ENCODE data around the gene ATG7. TPM values are rescaled to one million over a fixed set of nuclear protein-coding genes. Genes with fewer than 3 reads are reported as not detected.

Gene ATG7
- polyA plus RNA-seq, 2 of the 4 experiments (the other 2 are of a cell fraction), result 27.2 to 41.2 TPM

- peaks cover 6% of the 10 kb centered on the region; the same call in 1 of the 3 replicates for H3K4me1 ChIP-seq
- no peak overlapping the region for H3K27ac ChIP-seq
- no peaks in the 10 kb centered on the region for H3K9me3 ChIP-seq
- POLR2A ChIA-PET, result no interaction called here
- no peak for DNase-seq (ENCODE audit: low read depth in 1 of 2, low spot score in 1 of 2)
- TF ChIP-seq MAFK (IDR thresholded peaks at IDR 0.05; ENCODE audit: partially characterized antibody) (no peak), JUN (IDR thresholded peaks at IDR 0.05) (no peak), ESRRA (IDR thresholded peaks at IDR 0.05; ENCODE audit: borderline replicate concordance, low read length) (no peak), EP300 (IDR thresholded peaks at IDR 0.05) (no peak), MYC (IDR thresholded peaks at IDR 0.05; ENCODE audit: borderline replicate concordance, low read length) (no peak), TFCP2L1 (CRISPR knock-in tag; IDR thresholded peaks at IDR 0.05) (no peak), CEBPB (IDR thresholded peaks at IDR 0.05) (no peak), RAD21 (conservative IDR thresholded peaks at IDR 0.05 in 1 of 2, IDR thresholded peaks at IDR 0.05 in 1 of 2) (no peak), SMC3 (IDR thresholded peaks at IDR 0.05) (no peak), NPAS2 (CRISPR knock-in tag; IDR thresholded peaks at IDR 0.05; ENCODE audit: borderline replicate concordance) (no peak), JUNB (IDR thresholded peaks at IDR 0.05) (no peak)
- TF ChIP-seq, protein P1, sequence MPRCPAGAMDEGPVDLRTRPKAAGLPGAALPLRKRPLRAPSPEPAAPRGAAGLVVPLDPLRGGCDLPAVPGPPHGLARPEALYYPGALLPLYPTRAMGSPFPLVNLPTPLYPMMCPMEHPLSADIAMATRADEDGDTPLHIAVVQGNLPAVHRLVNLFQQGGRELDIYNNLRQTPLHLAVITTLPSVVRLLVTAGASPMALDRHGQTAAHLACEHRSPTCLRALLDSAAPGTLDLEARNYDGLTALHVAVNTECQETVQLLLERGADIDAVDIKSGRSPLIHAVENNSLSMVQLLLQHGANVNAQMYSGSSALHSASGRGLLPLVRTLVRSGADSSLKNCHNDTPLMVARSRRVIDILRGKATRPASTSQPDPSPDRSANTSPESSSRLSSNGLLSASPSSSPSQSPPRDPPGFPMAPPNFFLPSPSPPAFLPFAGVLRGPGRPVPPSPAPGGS (IDR thresholded peaks at IDR 0.05), result no peak
- TF ChIP-seq, protein P2, sequence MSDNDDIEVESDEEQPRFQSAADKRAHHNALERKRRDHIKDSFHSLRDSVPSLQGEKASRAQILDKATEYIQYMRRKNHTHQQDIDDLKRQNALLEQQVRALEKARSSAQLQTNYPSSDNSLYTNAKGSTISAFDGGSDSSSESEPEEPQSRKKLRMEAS (IDR thresholded peaks at IDR 0.05), result no peak
- no peak for ATAC-seq
- no peak for FAIRE-seq
- CTCF ChIA-PET, result interaction anchor here (0.6 to 3.4 kb wide), 7 partner anchors 15 to 1198 kb away, joined by 3 to 13 read pairs (median 3); no protein-coding TSS in a partner anchor
- H3K4me3 ChIP-seq, result no peak overlapping the region
- 57% methylated on average over 2 of the region's 2 CpGs for WGBS (ENCODE audit: missing lambda C conversion rate)
- no peak overlapping the region for H3K4me2 ChIP-seq
Observed at GRCh38 chr3:11364181-11364580, 92.0 kb downstream of the ATG7 start.

DNA sequence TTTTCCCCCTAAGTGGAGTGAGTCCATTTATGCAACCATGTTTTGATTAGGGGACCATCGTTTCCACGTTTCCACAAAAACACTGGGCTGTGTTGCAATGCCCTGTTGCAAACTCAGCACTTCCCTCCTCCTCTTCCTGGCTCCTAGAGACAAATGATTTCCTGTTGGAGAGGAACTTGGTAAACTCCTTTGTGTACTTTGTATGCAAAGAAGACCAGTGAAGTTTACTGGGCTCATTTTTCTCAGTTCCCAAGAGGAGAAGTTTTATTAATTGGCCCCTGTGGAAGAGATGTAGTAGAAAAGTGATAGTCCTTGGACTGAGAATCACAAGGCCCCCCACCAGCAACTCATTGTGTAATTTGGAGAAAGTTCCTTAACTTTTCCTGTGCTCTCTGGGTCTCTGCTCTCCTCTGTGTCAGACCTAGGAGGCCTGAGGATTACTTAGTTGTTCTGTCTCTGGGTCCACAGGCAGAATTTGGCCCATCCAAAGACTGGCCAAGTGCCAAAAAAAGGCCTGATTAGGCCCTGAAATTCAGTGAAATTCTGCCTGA, 95.0 kb downstream of the ATG7 start:
- ChIA-PET CTCF (interaction anchor here (0.6 to 1.6 kb wide), 3 partner anchors 12 to 290 kb away, joined by 3 to 6 read pairs (median 5); no protein-coding TSS in a partner anchor), POLR2A (no interaction called here)
- Histone ChIP-seq H3K27ac (no peak overlapping the region), H3K4me1 (peaks cover 6% of the 10 kb centered on the region; the same call in 1 of the 3 replicates), H3K4me3 (no peak overlapping the region), H3K4me2 (no peak overlapping the region), H3K9me3 (no peaks in the 10 kb centered on the region)
- ATAC-seq (no peak), FAIRE-seq (no peak), DNase-seq (ENCODE audit: low read depth in 1 of 2, low spot score in 1 of 2) (peak in 1 of 2 experiments; percentile 9)
- WGBS (ENCODE audit: missing lambda C conversion rate), result 25% methylated on average over 2 of the region's 2 CpGs
- peak; percentile 26 for TF ChIP-seq MAFK (IDR thresholded peaks at IDR 0.05; ENCODE audit: partially characterized antibody)
- TF ChIP-seq FOSL2 (IDR thresholded peaks at IDR 0.05), result no peak
- TF ChIP-seq FOSL2 (CRISPR knock-in tag; IDR thresholded peaks at IDR 0.05), result no peak

DNA sequence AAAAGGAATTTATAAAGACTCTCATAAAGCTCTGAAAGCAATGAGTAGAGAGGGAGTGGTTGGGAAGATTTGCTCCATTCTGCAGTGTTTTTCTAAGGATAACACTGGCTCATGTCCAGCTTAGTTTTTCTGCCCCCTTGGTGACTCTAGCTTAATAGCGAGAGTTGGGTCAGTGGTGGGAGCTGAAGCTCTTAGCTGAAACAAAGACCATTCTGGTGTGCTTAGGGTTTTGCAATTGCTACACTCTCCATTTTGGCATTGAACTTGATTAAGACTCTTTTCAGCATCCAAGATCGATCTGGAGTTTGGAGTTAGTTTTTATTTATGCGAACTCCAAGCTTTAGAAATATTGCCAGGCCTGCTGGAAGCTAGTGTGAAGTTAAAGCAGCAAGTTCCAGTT, 98.0 kb downstream of the ATG7 start:
- Histone ChIP-seq H3K4me1 (0 out of 3 replicates have a peak, but pooled peaks cover 4% of the 10 kb centered on the region), H3K4me2 (no peak overlapping the region), H3K4me3 (no peak overlapping the region), H3K9me3 (no peaks in the 10 kb centered on the region), H3K27ac (no peak overlapping the region)
- ATAC-seq (no peak), DNase-seq (ENCODE audit: low read depth in 1 of 2, low spot score in 1 of 2) (no peak), FAIRE-seq (no peak)
- POLR2A ChIA-PET, result no interaction called here
- WGBS (ENCODE audit: missing lambda C conversion rate), result 96% methylated on average over 3 of the region's 3 CpGs
- TF ChIP-seq RCOR1 (IDR thresholded peaks at IDR 0.05; ENCODE audit: low read depth, low read length), result no peak
- TF ChIP-seq RARB (CRISPR knock-in tag; IDR thresholded peaks at IDR 0.05), result no peak
- no peak for TF ChIP-seq TP53 (CRISPR knock-in tag; IDR thresholded peaks at IDR 0.05)
- no peak for TF ChIP-seq EP300 (IDR thresholded peaks at IDR 0.05)
- no peak for TF ChIP-seq JUNB (IDR thresholded peaks at IDR 0.05)
- TF ChIP-seq CHD2 (IDR thresholded peaks at IDR 0.05; ENCODE audit: low read length, partially characterized antibody), result no peak
- no peak for TF ChIP-seq RAD21 (conservative IDR thresholded peaks at IDR 0.05 in 1 of 2, IDR thresholded peaks at IDR 0.05 in 1 of 2)
- no peak for TF ChIP-seq MAZ (IDR thresholded peaks at IDR 0.05; ENCODE audit: borderline replicate concordance, low read depth, low read length)
- TF ChIP-seq HEYL (CRISPR knock-in tag; IDR thresholded peaks at IDR 0.05), result no peak
- TF ChIP-seq RNF2 (IDR thresholded peaks at IDR 0.05; ENCODE audit: borderline replicate concordance, low read depth), result no peak
- TF ChIP-seq FOXS1 (CRISPR knock-in tag; IDR thresholded peaks at IDR 0.05), result no peak
- no peak for TF ChIP-seq CHD4 (IDR thresholded peaks at IDR 0.05; ENCODE audit: borderline replicate concordance)
- TF ChIP-seq ATOH8 (CRISPR knock-in tag; IDR thresholded peaks at IDR 0.05; ENCODE audit: low read depth), result no peak
- TF ChIP-seq, protein P3, sequence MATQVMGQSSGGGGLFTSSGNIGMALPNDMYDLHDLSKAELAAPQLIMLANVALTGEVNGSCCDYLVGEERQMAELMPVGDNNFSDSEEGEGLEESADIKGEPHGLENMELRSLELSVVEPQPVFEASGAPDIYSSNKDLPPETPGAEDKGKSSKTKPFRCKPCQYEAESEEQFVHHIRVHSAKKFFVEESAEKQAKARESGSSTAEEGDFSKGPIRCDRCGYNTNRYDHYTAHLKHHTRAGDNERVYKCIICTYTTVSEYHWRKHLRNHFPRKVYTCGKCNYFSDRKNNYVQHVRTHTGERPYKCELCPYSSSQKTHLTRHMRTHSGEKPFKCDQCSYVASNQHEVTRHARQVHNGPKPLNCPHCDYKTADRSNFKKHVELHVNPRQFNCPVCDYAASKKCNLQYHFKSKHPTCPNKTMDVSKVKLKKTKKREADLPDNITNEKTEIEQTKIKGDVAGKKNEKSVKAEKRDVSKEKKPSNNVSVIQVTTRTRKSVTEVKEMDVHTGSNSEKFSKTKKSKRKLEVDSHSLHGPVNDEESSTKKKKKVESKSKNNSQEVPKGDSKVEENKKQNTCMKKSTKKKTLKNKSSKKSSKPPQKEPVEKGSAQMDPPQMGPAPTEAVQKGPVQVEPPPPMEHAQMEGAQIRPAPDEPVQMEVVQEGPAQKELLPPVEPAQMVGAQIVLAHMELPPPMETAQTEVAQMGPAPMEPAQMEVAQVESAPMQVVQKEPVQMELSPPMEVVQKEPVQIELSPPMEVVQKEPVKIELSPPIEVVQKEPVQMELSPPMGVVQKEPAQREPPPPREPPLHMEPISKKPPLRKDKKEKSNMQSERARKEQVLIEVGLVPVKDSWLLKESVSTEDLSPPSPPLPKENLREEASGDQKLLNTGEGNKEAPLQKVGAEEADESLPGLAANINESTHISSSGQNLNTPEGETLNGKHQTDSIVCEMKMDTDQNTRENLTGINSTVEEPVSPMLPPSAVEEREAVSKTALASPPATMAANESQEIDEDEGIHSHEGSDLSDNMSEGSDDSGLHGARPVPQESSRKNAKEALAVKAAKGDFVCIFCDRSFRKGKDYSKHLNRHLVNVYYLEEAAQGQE (IDR thresholded peaks at IDR 0.05), result no peak
- TF ChIP-seq JUN (IDR thresholded peaks at IDR 0.05), result no peak
- no peak for TF ChIP-seq NPAS2 (CRISPR knock-in tag; IDR thresholded peaks at IDR 0.05; ENCODE audit: borderline replicate concordance)
- no peak for TF ChIP-seq HOXB5 (CRISPR knock-in tag; IDR thresholded peaks at IDR 0.05)
- no peak for TF ChIP-seq ZFP36 (IDR thresholded peaks at IDR 0.05; ENCODE audit: borderline replicate concordance, partially characterized antibody)
- TF ChIP-seq ZSCAN20 (CRISPR knock-in tag; IDR thresholded peaks at IDR 0.05), result no peak
- CTCF ChIA-PET, result interaction anchor here (1.1 to 1.7 kb wide), 2 partner anchors 9 to 35 kb away, joined by 3 to 18 read pairs; no protein-coding TSS in a partner anchor

Data from A549 (cell line).